Activated B cell treated with CpG ODN at 0.5 μM for 24 hours (primary cell): ENCODE data around the gene SPTSSA. TPM values are rescaled to one million over a fixed set of nuclear protein-coding genes. Genes with fewer than 3 reads are reported as not detected.
"Not testable (repeated sequence)": the region's sequence is repeated elsewhere in the genome, so short reads cannot be mapped to it uniquely, and the experiment has no call there.

Experiments used
- ATAC-seq: fragments of 200-7000 bp; cut with Tn5 transposase; one replicate; pipeline ENCODE4 v1.10.0; 2021; ENCODE audit warnings: low read depth, mild to moderate bottlenecking, moderate library complexity
- CTCF ChIA-PET: fragments of 350-600 bp; sonication (Branson Sonifier 250); formaldehyde crosslinking; loops from one replicate; lab custom pipeline; 2021; ENCODE audit warnings: antibody characterized with exemption; lab: Charles Lee
- POLR2A ChIA-PET: fragments of 350-600 bp; sonication (Branson Sonifier 250); formaldehyde crosslinking; loops from one replicate; lab custom pipeline; 2021; ENCODE audit warnings: antibody characterized with exemption; lab: Charles Lee
- DNase-seq: peaks from one replicate; pipeline ENCODE4 v3.0.0; 2022
- H3K27ac Mint-ChIP-seq: one replicate; pipeline ENCODE4 v1.8.0; 2020; ENCODE audit warnings: mixed read lengths
- H3K27me3 Mint-ChIP-seq: one replicate; pipeline ENCODE4 v1.8.0; 2021; ENCODE audit warnings: mixed read lengths
- H3K36me3 Mint-ChIP-seq: one replicate; pipeline ENCODE4 v1.8.0; 2021; ENCODE audit warnings: low read depth, mixed read lengths
- H3K4me1 Mint-ChIP-seq: one replicate; pipeline ENCODE4 v1.8.0; 2021; ENCODE audit warnings: mixed read lengths
- H3K4me3 Mint-ChIP-seq: one replicate; pipeline ENCODE4 v1.8.0; 2020; ENCODE audit warnings: mild to moderate bottlenecking, mixed read lengths
- H3K9me3 Mint-ChIP-seq: one replicate; pipeline ENCODE4 v1.8.0; 2020; ENCODE audit warnings: mixed read lengths
- intact Hi-C: fragments of 100-400 bp; cut with micrococcal nuclease; formaldehyde crosslinking; loops from one replicate; pipeline ENCODE4 v1.15.1; 2024
- total RNA-seq: library from RNA; stranded (reverse); gene quantifications from 2 replicates; pipeline ENCODE4 v1.2.3, GENCODE V29; 2022
- TF ChIP-seq, protein P1 (sequence below): fragments of 200-600 bp; IDR thresholded peaks from one replicate; pipeline ENCODE4 v1.8.0; 2022; ENCODE audit warnings: antibody characterized with exemption, mild to moderate bottlenecking

Gene SPTSSA, protein sequence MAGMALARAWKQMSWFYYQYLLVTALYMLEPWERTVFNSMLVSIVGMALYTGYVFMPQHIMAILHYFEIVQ
- total RNA-seq: 6.2 and 7.5 TPM in 2 replicates

GRCh38 chr14:34462132-34462893, at the start of gene SPTSSA:
SPTSSA (minus strand) TSS chr14:34462240; CDS start chr14:34462207, 33 bp downstream.
- peak; percentile 97 for ATAC-seq
- H3K27me3 Mint-ChIP-seq: no peaks in the 10 kb centered on the region
- TF ChIP-seq, protein P1, sequence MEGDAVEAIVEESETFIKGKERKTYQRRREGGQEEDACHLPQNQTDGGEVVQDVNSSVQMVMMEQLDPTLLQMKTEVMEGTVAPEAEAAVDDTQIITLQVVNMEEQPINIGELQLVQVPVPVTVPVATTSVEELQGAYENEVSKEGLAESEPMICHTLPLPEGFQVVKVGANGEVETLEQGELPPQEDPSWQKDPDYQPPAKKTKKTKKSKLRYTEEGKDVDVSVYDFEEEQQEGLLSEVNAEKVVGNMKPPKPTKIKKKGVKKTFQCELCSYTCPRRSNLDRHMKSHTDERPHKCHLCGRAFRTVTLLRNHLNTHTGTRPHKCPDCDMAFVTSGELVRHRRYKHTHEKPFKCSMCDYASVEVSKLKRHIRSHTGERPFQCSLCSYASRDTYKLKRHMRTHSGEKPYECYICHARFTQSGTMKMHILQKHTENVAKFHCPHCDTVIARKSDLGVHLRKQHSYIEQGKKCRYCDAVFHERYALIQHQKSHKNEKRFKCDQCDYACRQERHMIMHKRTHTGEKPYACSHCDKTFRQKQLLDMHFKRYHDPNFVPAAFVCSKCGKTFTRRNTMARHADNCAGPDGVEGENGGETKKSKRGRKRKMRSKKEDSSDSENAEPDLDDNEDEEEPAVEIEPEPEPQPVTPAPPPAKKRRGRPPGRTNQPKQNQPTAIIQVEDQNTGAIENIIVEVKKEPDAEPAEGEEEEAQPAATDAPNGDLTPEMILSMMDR: no peak
- H3K4me1 Mint-ChIP-seq: peaks cover 15% of the 10 kb centered on the region
- DNase-seq: peak; percentile 84
- peak within 1 kb of the TSS; percentile 88 for H3K4me3 Mint-ChIP-seq
- CTCF ChIA-PET: interaction anchor here (1.5 kb wide), 1 partner anchor 131 kb away, joined by 4 read pairs; no protein-coding TSS in a partner anchor
- POLR2A ChIA-PET: no interaction called here
- intact Hi-C loops: loop anchor here (1.0 to 5.0 kb wide), 10 partner anchors 75 to 1860 kb away; partner anchors contain the start of genes BAZ1A, BRMS1L, EAPP and FAM177A1
- H3K36me3 Mint-ChIP-seq: no peaks in the 10 kb centered on the region
- peak within 1 kb of the TSS; percentile 76 for H3K27ac Mint-ChIP-seq
- no peaks in the 10 kb centered on the region for H3K9me3 Mint-ChIP-seq

GRCh38 chr14:34507884-34508283, 45.8 kb upstream of the SPTSSA start:
- TF ChIP-seq, protein P1: no peak
- H3K4me1 Mint-ChIP-seq: no peaks in the 10 kb centered on the region
- ChIA-PET CTCF (no interaction called here), POLR2A (no interaction called here)
- H3K36me3 Mint-ChIP-seq: no peaks in the 10 kb centered on the region
- intact Hi-C loops: no loop called here
- DNase-seq (no peak), ATAC-seq (no peak)
- H3K27ac Mint-ChIP-seq: no peak overlapping the region
- H3K4me3 Mint-ChIP-seq: no peak overlapping the region
- H3K27me3 Mint-ChIP-seq: no peaks in the 10 kb centered on the region
- H3K9me3 Mint-ChIP-seq: no peaks in the 10 kb centered on the region

DNA sequence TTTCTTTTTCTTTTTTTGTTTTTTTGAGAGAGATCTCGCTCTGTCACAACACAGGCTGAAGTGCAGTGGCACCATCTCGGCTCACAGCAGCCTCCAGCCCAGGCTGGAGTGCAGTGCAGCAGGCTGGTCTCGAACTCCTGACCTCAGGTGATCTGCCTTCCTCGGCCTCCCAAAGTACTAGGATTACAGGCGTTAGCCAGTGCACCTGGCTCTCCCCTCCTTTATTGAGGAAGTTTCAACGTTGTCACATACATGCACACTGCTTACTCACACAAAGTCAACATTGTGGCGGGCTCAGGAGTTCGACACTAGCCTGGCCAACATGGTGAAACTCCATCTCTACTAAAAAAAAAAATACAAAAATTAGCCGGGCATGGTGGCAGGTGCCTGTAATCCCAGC, 45.4 kb upstream of the SPTSSA start:
- CTCF ChIA-PET: no interaction called here

GRCh38 chr14:34505124-34505491, 43.1 kb upstream of the SPTSSA start:
- CTCF ChIA-PET, H3K4me3 Mint-ChIP-seq, H3K27ac Mint-ChIP-seq, H3K4me1 Mint-ChIP-seq, H3K27me3 Mint-ChIP-seq, H3K9me3 Mint-ChIP-seq, ATAC-seq, DNase-seq, intact Hi-C loops, H3K36me3 Mint-ChIP-seq: not testable (repeated sequence)
- POLR2A ChIA-PET: interaction anchor here (0.7 kb wide), 1 partner anchor 86 kb away, joined by 3 read pairs; no protein-coding TSS in a partner anchor

More for the DNA sequence above, 45.4 kb upstream of the SPTSSA start:
- Mint-ChIP-seq H3K9me3 (no peaks in the 10 kb centered on the region), H3K27ac (no peak overlapping the region), H3K27me3 (no peaks in the 10 kb centered on the region), H3K36me3 (no peaks in the 10 kb centered on the region), H3K4me3 (no peak overlapping the region), H3K4me1 (no peaks in the 10 kb centered on the region)
- ATAC-seq (no peak), DNase-seq (no peak)
- POLR2A ChIA-PET: no interaction called here
- intact Hi-C loops: no loop called here
- TF ChIP-seq, protein P1: no peak

DNA sequence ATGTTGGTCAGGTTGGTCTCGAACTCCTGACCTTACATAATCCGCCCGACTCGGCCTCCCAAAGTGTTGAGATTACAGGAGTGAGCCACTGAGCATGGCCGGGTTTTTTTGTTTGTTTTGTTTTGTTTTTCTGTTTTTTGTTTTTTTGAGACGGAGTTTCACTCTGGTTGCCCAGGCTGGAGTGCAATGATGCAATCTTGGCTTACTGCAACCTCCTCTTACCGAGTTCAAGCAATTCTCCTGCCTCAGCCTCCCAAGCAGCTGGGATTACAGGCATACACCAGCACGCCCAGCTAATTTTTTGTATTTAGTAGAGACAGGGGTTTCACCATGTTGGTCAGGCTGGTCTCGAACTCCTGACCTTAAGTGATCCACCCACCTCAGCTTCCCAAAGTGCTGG, 42.0 kb upstream of the SPTSSA start:
- CTCF ChIA-PET, H3K36me3 Mint-ChIP-seq, H3K9me3 Mint-ChIP-seq, ATAC-seq, H3K4me3 Mint-ChIP-seq, H3K4me1 Mint-ChIP-seq, H3K27me3 Mint-ChIP-seq, H3K27ac Mint-ChIP-seq, DNase-seq, intact Hi-C loops, POLR2A ChIA-PET: not testable (repeated sequence)

DNA sequence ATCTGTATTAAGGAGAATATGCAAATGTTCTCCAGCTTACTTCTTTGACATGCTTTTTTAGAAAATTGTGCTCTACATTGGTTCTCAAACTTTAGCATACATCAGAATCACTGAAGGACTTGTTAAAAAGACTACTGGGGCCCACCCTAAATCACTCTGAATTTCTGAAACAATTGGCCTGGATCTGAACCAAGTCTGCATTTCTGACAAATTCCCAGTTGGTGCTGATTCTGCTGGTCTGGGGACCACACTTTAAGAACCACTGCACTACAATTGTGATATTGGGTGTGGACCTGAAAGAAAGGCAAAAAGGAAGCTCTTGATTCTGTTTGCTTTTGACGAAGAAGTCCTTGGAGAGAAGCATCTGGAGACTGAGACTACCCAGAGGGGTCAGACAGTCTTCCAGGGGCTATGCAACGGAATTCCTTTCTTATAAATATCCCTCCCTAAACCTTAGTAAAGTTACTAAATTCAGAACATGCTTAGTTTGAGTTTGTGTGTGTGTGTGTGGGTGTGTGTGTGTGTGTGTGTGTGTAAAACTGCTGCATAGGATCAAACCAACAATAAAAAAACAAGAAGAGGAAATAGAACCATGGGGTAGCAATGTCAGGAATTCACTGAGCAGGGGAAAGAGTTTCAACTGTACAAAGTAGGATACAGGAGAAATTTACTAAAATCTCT, 40.6 kb upstream of the SPTSSA start:
- no peaks in the 10 kb centered on the region for H3K4me1 Mint-ChIP-seq
- CTCF ChIA-PET: no interaction called here
- DNase-seq (no peak), ATAC-seq (no peak)
- intact Hi-C loops: no loop called here
- no peak overlapping the region for H3K27ac Mint-ChIP-seq
- no peaks in the 10 kb centered on the region for H3K27me3 Mint-ChIP-seq
- TF ChIP-seq, protein P1: no peak
- H3K9me3 Mint-ChIP-seq: no peaks in the 10 kb centered on the region
- no peak overlapping the region for H3K4me3 Mint-ChIP-seq
- H3K36me3 Mint-ChIP-seq: no peaks in the 10 kb centered on the region
- POLR2A ChIA-PET: no interaction called here
